ENCODE results near the gene MYORG.
"Not testable (repeated sequence)": the region's sequence is repeated elsewhere in the genome, so short reads cannot be mapped to it uniquely, and the experiment has no call there.

The MYORG gene

DNA sequence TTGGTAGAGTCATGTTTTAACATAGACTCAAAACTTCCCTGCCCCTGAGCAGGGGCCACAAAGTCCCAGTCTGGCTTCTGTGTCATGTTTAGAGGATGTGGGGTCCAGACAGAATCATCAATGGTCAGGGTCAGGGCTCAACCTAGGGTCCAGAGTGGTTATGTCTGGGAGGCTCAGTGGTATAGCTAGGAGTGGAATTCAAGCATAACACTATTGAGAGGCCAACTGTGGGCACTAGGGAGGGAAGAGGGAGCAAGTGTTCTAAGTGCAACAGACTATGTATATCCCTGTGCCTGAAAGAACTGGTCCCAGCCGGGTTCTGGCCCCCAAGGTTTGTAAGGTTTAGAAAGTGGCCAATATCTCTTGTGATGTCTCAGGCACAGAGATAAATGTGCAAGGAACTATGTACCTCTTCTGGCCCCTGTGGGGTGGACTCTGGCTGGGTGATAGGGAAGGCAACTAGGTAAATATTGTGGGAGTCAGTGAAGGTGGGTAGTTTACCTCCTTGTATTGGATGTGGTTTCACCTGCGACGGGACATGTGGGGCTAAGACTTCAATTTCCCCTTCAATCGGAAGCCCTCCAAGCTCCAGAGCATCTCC, 14.0 kb downstream of the MYORG start:
- TF ChIP-seq, protein P1, sequence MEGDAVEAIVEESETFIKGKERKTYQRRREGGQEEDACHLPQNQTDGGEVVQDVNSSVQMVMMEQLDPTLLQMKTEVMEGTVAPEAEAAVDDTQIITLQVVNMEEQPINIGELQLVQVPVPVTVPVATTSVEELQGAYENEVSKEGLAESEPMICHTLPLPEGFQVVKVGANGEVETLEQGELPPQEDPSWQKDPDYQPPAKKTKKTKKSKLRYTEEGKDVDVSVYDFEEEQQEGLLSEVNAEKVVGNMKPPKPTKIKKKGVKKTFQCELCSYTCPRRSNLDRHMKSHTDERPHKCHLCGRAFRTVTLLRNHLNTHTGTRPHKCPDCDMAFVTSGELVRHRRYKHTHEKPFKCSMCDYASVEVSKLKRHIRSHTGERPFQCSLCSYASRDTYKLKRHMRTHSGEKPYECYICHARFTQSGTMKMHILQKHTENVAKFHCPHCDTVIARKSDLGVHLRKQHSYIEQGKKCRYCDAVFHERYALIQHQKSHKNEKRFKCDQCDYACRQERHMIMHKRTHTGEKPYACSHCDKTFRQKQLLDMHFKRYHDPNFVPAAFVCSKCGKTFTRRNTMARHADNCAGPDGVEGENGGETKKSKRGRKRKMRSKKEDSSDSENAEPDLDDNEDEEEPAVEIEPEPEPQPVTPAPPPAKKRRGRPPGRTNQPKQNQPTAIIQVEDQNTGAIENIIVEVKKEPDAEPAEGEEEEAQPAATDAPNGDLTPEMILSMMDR (IDR thresholded peaks at IDR 0.05; ENCODE audit: low read length, missing control alignments): no peak
- DNase-seq (ENCODE audit: low read depth): no peak
- H3K4me3 ChIP-seq (replicated peaks; ENCODE audit: low read depth, low read length): no peak overlapping the region

DNA sequence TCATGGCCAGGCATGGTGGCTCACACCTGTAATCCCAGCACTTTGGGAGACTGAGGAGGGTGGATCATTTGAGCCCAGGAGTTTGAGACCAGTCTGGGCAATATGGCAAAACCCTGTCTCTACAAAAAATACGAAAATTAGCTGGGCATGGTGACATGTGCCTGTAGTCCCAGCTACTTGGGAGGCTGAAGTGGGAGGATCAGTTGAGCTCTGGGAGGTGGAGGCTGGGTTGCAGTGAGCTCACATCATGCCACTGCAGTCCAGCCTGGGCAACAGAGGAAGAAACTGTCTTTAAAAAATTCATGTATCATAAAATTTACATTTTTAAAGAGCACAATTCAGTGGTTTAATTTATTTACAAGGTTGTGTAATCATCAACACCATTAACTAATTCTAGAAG, 23.7 kb downstream of the MYORG start:
- not testable (repeated sequence) for DNase-seq (ENCODE audit: low read depth); H3K4me3 ChIP-seq (replicated peaks; ENCODE audit: low read depth, low read length)

- not testable (repeated sequence) for DNase-seq (ENCODE audit: low read depth)
These were observed 24.5 kb downstream of the MYORG start for GRCh38 chr9:34352122-34352652.

GRCh38 chr9:34349324-34349723, 27.4 kb downstream of the MYORG start:
- TF ChIP-seq, protein P1 (IDR thresholded peaks at IDR 0.05; ENCODE audit: low read length, missing control alignments): no peak
- H3K4me3 ChIP-seq (replicated peaks; ENCODE audit: low read depth, low read length): no peak overlapping the region
- DNase-seq (ENCODE audit: low read depth): no peak

More at GRCh38 chr9:34352122-34352652, 24.5 kb downstream of the MYORG start:
- not testable (repeated sequence) for H3K4me3 ChIP-seq (replicated peaks; ENCODE audit: low read depth, low read length)

DNA sequence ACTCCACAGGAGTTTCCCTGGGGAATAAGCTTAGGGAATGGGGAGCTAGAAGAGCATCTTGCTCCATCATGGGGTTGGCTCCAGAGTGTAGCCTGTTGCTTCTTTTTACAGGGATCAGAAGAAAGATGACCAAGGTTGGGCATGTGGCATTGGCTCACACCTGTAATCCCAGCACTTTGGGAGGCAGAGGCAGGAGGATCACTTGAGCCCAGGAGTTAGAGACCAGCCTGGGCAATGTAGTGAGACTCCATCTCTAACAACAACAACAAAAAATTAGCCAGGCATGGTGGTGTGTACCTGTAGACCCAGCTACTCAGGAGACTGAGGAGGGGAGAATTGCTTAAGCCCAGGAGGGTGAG, 28.9 kb downstream of the MYORG start:
- H3K4me3 ChIP-seq (replicated peaks; ENCODE audit: low read depth, low read length): no peak overlapping the region
- DNase-seq (ENCODE audit: low read depth): no peak
- TF ChIP-seq, protein P1 (IDR thresholded peaks at IDR 0.05; ENCODE audit: low read length, missing control alignments): no peak

- TF ChIP-seq, protein P1 (IDR thresholded peaks at IDR 0.05; ENCODE audit: low read length, missing control alignments): no peak
- no peak for DNase-seq (ENCODE audit: low read depth)
- no peak overlapping the region for H3K4me3 ChIP-seq (replicated peaks; ENCODE audit: low read depth, low read length)
These were observed 29.6 kb downstream of the MYORG start for GRCh38 chr9:34346873-34347799.

DNA sequence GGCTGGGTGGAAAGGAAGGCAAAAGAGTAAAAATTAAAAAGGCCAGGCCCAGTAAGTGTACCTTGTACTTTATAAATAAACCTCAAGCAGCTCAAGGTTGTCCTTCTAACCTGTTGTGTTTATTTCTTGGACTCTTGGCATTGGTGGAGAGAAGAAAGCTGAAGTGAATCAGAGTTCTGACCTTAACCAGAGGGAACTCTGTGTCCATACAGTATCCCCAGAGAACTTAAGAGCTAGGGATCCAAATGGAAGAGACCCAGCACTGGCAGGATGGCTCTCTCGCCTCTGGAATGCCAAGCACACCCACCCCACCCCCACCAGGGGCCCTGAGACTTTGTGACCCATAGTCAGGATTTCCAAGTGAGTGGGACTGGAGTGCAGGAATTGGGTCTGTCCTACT, 33.1 kb downstream of the MYORG start:
- TF ChIP-seq, protein P1 (IDR thresholded peaks at IDR 0.05; ENCODE audit: low read length, missing control alignments): no peak
- no peak for DNase-seq (ENCODE audit: low read depth)
- H3K4me3 ChIP-seq (replicated peaks; ENCODE audit: low read depth, low read length): no peak overlapping the region

Measured in fibroblast of pulmonary artery (primary cell).